Thyroid gland (tissue), 4 donors: ENCODE measurements around the gene PDGFC. TPM values are rescaled to one million over a fixed set of nuclear protein-coding genes. Genes with fewer than 3 reads are reported as not detected.
A peak's percentile ranks its signal among the peaks of the same experiment; 100 is the strongest.

Experiments
- DNase-seq, 2 donors: peaks; one replicate each; pipeline ENCODE4 v3.0.0-alpha.2; 2019
- H3K27ac ChIP-seq, 3 donors: fragments of 200-600 bp; sonication (generic); 1 replicate in 2 of 3; 2 replicates in 1 of 3; pipeline ENCODE4 v1.5.1; 2016 to 2019; ENCODE audit warnings: mild to moderate bottlenecking in 1 of 3, moderate library complexity in 1 of 3
- H3K27me3 ChIP-seq: fragments of 200-600 bp; sonication (generic); one replicate; pipeline ENCODE4 v1.5.1; 2019
- H3K36me3 ChIP-seq, 2 donors: fragments of 200-600 bp; sonication (generic); one replicate each; pipeline ENCODE4 v1.5.1; 2016 to 2019
- H3K4me1 ChIP-seq, 2 donors: fragments of 200-600 bp; sonication (generic); one replicate each; pipeline ENCODE4 v1.5.1; 2017 to 2019
- H3K4me3 ChIP-seq, 3 donors: fragments of 200-600 bp; sonication (generic); replicated peaks in 1 of 3; 1 replicate in 2 of 3; 2 replicates in 1 of 3; pipeline ENCODE4 v1.5.1; 2016; ENCODE audit warnings: mild to moderate bottlenecking in 1 of 3
- H3K9me3 ChIP-seq: fragments of 200-600 bp; sonication (generic); one replicate; pipeline ENCODE4 v1.5.1; 2017
- POLR2A ChIP-seq, 2 donors: fragments of 450-650 bp; IDR thresholded peaks; one replicate each; pipeline ENCODE4 v1.6.1; 2017; ENCODE audit warnings: antibody characterized with exemption in 2 of 2, mild to moderate bottlenecking in 2 of 2, moderate library complexity in 1 of 2
- WGBS, 2 donors: methylation state at CpG; one replicate each; pipeline ENCODE4 v1.1.5; 2017; 5-methylcytosine and 5-hydroxymethylcytosine counted together
- intact Hi-C: fragments of 100-400 bp; cut with DNase I; formaldehyde crosslinking; loops from one replicate; pipeline ENCODE4 v1.15.1; 2023
- total RNA-seq, 4 donors: library from RNA; depleted of rRNA; stranded (reverse); fragments of >200 nt; gene quantifications; one replicate each; pipeline ENCODE4 v1.2.3, GENCODE V29; 2016
- TF ChIP-seq, protein P1 (sequence below), 6 experiments: fragments of 200-600 bp in 3 of 6; fragments of 450-650 bp in 3 of 6; sonication (generic) in 3 of 6; IDR thresholded peaks; one replicate each; pipeline ENCODE4 v1.5.1; 2016 to 2019; ENCODE audit warnings: antibody characterized with exemption in 6 of 6, mild to moderate bottlenecking in 2 of 6, inconsistent platforms in 1 of 6, moderate library complexity in 1 of 6

The PDGFC gene
- total RNA-seq, 4 donors from 2014 or later: 28.9 to 34.6 (median 29.9) TPM

GRCh38 chr4:156931267-156931666 is 40.3 kb downstream of the PDGFC start:
- no peaks in the 10 kb centered on the region for H3K27me3 ChIP-seq
- peaks cover 0 to 15% of the 10 kb centered on the region in 2 donors for H3K4me1 ChIP-seq
- peak overlapping the region; percentile 61 to 71 (median 66) for H3K27ac ChIP-seq
- DNase-seq: peak; percentile 50 to 59
- TF ChIP-seq POLR2A (IDR thresholded peaks at IDR 0.05): no peak
- TF ChIP-seq, protein P1, sequence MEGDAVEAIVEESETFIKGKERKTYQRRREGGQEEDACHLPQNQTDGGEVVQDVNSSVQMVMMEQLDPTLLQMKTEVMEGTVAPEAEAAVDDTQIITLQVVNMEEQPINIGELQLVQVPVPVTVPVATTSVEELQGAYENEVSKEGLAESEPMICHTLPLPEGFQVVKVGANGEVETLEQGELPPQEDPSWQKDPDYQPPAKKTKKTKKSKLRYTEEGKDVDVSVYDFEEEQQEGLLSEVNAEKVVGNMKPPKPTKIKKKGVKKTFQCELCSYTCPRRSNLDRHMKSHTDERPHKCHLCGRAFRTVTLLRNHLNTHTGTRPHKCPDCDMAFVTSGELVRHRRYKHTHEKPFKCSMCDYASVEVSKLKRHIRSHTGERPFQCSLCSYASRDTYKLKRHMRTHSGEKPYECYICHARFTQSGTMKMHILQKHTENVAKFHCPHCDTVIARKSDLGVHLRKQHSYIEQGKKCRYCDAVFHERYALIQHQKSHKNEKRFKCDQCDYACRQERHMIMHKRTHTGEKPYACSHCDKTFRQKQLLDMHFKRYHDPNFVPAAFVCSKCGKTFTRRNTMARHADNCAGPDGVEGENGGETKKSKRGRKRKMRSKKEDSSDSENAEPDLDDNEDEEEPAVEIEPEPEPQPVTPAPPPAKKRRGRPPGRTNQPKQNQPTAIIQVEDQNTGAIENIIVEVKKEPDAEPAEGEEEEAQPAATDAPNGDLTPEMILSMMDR (IDR thresholded peaks at IDR 0.05): no peak
- no peaks in the 10 kb centered on the region for H3K9me3 ChIP-seq
- intact Hi-C loops: no loop called here
- 12 to 20% methylated on average over 2 of the region's 2 CpGs for WGBS, 2 donors
- H3K36me3 ChIP-seq: no peaks in the 10 kb centered on the region
- no peak overlapping the region for H3K4me3 ChIP-seq

DNA sequence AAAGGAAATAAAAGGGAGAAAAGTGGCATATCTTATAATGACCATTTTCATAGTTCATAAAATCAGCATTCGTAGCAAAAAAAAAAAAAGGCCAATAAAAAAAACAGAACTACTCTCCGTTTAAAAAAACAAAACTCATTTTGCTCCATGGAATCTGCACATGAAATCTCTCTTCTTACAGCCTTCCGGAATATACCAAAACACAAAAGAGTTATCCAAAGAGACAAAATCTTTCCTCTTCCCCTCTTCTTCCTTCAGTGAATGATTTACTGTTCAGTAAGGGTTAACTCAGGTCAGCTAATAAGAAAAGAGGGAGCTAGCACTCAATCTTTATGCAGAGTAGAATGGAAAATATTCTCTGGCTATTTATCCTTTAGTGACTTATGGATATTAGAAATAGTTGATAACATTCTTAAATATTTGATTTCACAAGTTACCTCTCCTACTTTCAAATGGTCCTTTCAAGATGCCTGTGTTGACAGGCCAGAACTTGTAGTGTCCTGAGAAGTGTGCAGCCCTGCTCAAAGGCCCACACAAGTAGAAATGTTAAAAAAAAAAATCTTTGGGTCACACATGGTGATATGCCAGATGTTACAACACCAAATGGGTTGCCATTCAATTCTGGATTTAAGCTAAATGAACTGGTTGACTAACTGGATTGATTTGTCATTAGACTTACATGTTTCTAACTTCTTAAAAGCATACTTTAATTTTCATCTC is 42.1 kb downstream of the PDGFC start:
- H3K27ac ChIP-seq: peak overlapping the region in 1 of 3 donors; percentile 14
- DNase-seq: no peak
- H3K27me3 ChIP-seq: no peaks in the 10 kb centered on the region
- TF ChIP-seq, protein P1 (IDR thresholded peaks at IDR 0.05): no peak
- TF ChIP-seq POLR2A (IDR thresholded peaks at IDR 0.05): no peak
- intact Hi-C loops: no loop called here
- H3K36me3 ChIP-seq: no peaks in the 10 kb centered on the region
- 61 to 73% methylated on average over 3 of the region's 3 CpGs for WGBS, 2 donors
- no peaks in the 10 kb centered on the region for H3K9me3 ChIP-seq
- peaks cover 0 to 15% of the 10 kb centered on the region in 2 donors for H3K4me1 ChIP-seq
- H3K4me3 ChIP-seq: no peak overlapping the region

GRCh38 chr4:156924774-156925315 is 46.8 kb downstream of the PDGFC start:
- H3K9me3 ChIP-seq: no peaks in the 10 kb centered on the region
- H3K4me3 ChIP-seq: no peak overlapping the region
- H3K4me1 ChIP-seq: no peaks in the 10 kb centered on the region
- TF ChIP-seq, protein P1 (IDR thresholded peaks at IDR 0.05): no peak
- TF ChIP-seq POLR2A (IDR thresholded peaks at IDR 0.05): no peak
- DNase-seq: no peak
- no peak overlapping the region for H3K27ac ChIP-seq
- intact Hi-C loops: no loop called here
- H3K27me3 ChIP-seq: no peaks in the 10 kb centered on the region
- H3K36me3 ChIP-seq: no peaks in the 10 kb centered on the region

DNA sequence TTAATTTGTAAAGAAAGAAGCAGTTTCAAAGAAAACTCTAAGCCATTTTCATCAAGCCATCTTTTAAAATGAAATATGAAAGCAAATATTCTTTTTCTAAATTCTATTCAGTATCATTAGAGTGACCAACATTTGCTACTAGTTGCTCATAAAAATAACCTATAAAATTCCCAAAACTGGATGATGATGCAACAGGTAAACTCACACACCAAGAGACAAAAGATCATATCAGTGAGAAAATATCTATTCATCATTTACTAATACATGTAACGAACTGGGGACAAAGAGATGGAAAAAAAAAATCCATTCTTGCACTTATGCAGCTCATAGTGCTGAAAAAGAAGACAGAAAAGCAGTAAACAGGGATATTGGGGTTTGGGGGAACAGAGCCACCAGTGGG is 48.1 kb downstream of the PDGFC start:
- Histone ChIP-seq H3K36me3 (no peaks in the 10 kb centered on the region), H3K27me3 (no peaks in the 10 kb centered on the region)

DNA sequence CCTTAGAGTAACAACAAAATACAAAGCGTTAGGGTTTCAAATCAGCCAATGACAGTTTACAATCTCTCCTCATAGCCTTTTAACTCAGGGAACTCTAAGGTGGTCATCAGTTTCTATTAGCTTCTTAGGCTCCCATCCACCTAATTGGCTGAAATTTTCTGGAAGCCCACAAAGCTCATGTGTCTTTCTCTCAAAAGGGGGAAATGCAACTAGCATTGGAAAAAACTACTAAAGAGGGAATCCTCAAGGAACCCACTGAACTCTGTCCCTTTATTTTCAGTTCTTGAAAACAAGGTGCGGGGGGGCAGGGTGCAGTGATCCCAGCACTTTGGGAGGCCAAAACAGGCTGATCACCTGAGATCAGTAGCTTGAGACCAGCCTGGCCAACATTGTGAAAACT is 56.4 kb downstream of the PDGFC start:
- H3K4me3 ChIP-seq: no peak overlapping the region
- no peaks in the 10 kb centered on the region for H3K27me3 ChIP-seq
- no peaks in the 10 kb centered on the region for H3K9me3 ChIP-seq
- peak in 1 of 2 donors; percentile 44 for DNase-seq
- TF ChIP-seq, protein P1 (IDR thresholded peaks at IDR 0.05): no peak
- no peak for TF ChIP-seq POLR2A (IDR thresholded peaks at IDR 0.05)
- 91 to 97% methylated on average over 2 of the region's 2 CpGs for WGBS, 2 donors
- H3K36me3 ChIP-seq: no peaks in the 10 kb centered on the region
- peaks cover 8 to 15% of the 10 kb centered on the region in 2 donors for H3K4me1 ChIP-seq
- no peak overlapping the region for H3K27ac ChIP-seq
- intact Hi-C loops: no loop called here

More for the DNA sequence above, 48.1 kb downstream of the PDGFC start:
- Histone ChIP-seq H3K4me3 (no peak overlapping the region), H3K4me1 (no peaks in the 10 kb centered on the region), H3K27ac (no peak overlapping the region), H3K9me3 (no peaks in the 10 kb centered on the region)
- 75 to 82% methylated on average over 1 of the region's 1 CpG for WGBS, 2 donors
- intact Hi-C loops: no loop called here
- DNase-seq: no peak
- TF ChIP-seq, protein P1 (IDR thresholded peaks at IDR 0.05): no peak
- TF ChIP-seq POLR2A (IDR thresholded peaks at IDR 0.05): no peak
